Activated CD4-positive, alpha-beta T cell treated with anti-CD3 and anti-CD28 coated beads for 36 hours (primary cell): ENCODE data around the gene MOCOS. TPM values are rescaled to one million over a fixed set of nuclear protein-coding genes. Genes with fewer than 3 reads are reported as not detected.

ENCODE experiments used
- ATAC-seq: fragments of 200-7000 bp; cut with Tn5 transposase; one replicate; pipeline ENCODE4 v1.10.0; 2021; ENCODE audit warnings: mild to moderate bottlenecking, moderate library complexity
- CTCF ChIA-PET: fragments of 350-600 bp; sonication (Branson Sonifier 250); formaldehyde crosslinking; loops from one replicate; lab custom pipeline; 2021; ENCODE audit warnings: antibody characterized with exemption; lab: Charles Lee
- POLR2A ChIA-PET: fragments of 350-600 bp; sonication (Branson Sonifier 250); formaldehyde crosslinking; loops from one replicate; lab custom pipeline; 2021; ENCODE audit warnings: antibody characterized with exemption, inconsistent platforms; lab: Charles Lee
- DNase-seq: peaks from one replicate; pipeline ENCODE4 v3.0.0-alpha.2; 2020
- H3K27ac Mint-ChIP-seq: one replicate; pipeline ENCODE4 v1.8.0; 2021; ENCODE audit warnings: mixed read lengths
- H3K27me3 Mint-ChIP-seq: one replicate; pipeline ENCODE4 v1.8.0; 2021; ENCODE audit warnings: mixed read lengths
- H3K36me3 Mint-ChIP-seq: one replicate; pipeline ENCODE4 v1.8.0; 2021; ENCODE audit warnings: low read depth, mixed read lengths
- H3K4me1 Mint-ChIP-seq: one replicate; pipeline ENCODE4 v1.8.0; 2021; ENCODE audit warnings: mixed read lengths
- H3K4me3 Mint-ChIP-seq: one replicate; pipeline ENCODE4 v1.8.0; 2021; ENCODE audit warnings: mild to moderate bottlenecking, moderate library complexity, mixed read lengths
- H3K9me3 Mint-ChIP-seq: one replicate; pipeline ENCODE4 v1.8.0; 2021; ENCODE audit warnings: low read depth, mixed read lengths
- intact Hi-C, 2 experiments: fragments of 100-400 bp; cut with DNase I in 1 of 2; cut with micrococcal nuclease in 1 of 2; formaldehyde crosslinking; loops; one replicate each; pipeline versions ENCODE4 v1.14.2 to v1.15.1; 2022 to 2024; cut with DNase I, micrococcal nuclease
- total RNA-seq, 2 experiments: library from RNA; stranded (reverse); gene quantifications; one replicate each; pipeline ENCODE4 v1.2.3, GENCODE V29; 2021

The MOCOS gene
- total RNA-seq, 2 experiments from 2014 or later = 0.07 to 0.11 TPM

DNA sequence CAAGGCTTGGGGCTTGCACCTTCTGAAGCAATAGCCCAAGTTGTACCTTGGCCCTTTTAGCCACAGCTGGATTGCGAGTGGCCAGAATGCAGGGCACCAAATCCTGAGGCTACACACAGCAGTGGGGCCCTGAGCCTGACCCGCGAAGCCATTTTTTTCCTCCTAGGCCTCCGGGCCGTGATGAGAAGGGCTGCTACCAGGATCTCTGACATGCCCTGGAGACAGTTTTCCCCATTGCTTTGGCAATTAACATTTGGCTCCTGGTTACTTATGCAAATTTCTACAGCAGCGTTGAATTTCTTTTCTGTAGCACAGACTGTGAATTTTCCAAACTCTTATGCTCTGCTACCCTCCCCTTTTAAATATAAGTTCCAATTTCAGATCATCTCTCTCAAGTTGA is 54.5 kb downstream of the MOCOS start:
- Mint-ChIP-seq H3K36me3 (peaks cover 1% of the 10 kb centered on the region), H3K4me1 (no peaks in the 10 kb centered on the region), H3K4me3 (no peak overlapping the region), H3K27ac (no peak overlapping the region), H3K27me3 (peaks cover 31% of the 10 kb centered on the region), H3K9me3 (peaks cover 12% of the 10 kb centered on the region)
- DNase-seq = no peak
- intact Hi-C loops = no loop called here
- ChIA-PET POLR2A (no interaction called here), CTCF (no interaction called here)
- no peak for ATAC-seq

GRCh38 chr18:36247036-36247435 is 59.7 kb downstream of the MOCOS start:
- H3K36me3 Mint-ChIP-seq = peaks cover 1% of the 10 kb centered on the region
- ChIA-PET POLR2A (interaction anchor here (0.6 kb wide), 1 partner anchor 124 kb away, joined by 3 read pairs; no protein-coding TSS in a partner anchor), CTCF (no interaction called here)
- peaks cover 47% of the 10 kb centered on the region for H3K27me3 Mint-ChIP-seq
- DNase-seq (no peak), ATAC-seq (no peak)
- intact Hi-C loops = no loop called here
- no peak overlapping the region for H3K4me3 Mint-ChIP-seq
- no peaks in the 10 kb centered on the region for H3K4me1 Mint-ChIP-seq
- peaks cover 12% of the 10 kb centered on the region for H3K9me3 Mint-ChIP-seq
- H3K27ac Mint-ChIP-seq = no peak overlapping the region

DNA sequence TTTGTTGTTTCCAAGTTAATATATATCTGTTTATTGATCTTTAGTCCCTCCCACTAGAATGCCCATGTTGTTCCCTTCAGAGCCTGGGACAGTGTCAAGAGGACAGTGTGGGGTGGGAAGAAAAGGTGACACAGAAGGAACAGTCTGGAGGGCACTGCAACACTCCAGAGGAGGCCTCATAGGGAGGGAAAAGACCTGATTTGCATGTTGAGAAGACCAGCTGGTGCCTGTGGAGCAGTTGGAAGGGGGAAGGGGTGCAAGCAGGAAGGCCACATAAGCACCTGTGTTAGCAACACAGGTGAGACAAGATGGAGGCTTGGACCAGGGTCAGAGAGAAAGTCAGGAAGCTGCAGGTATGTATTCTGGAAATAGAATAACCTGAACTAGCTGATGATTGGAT is 62.1 kb downstream of the MOCOS start:
- POLR2A ChIA-PET = no interaction called here
- peaks cover 1% of the 10 kb centered on the region for H3K36me3 Mint-ChIP-seq
- H3K27me3 Mint-ChIP-seq = peaks cover 47% of the 10 kb centered on the region
- H3K4me3 Mint-ChIP-seq = no peak overlapping the region
- no peak for ATAC-seq
- CTCF ChIA-PET = no interaction called here
- intact Hi-C loops = no loop called here
- H3K9me3 Mint-ChIP-seq = peaks cover 12% of the 10 kb centered on the region
- DNase-seq = no peak
- H3K4me1 Mint-ChIP-seq = no peaks in the 10 kb centered on the region
- no peak overlapping the region for H3K27ac Mint-ChIP-seq

GRCh38 chr18:36250827-36251226 is 63.5 kb downstream of the MOCOS start:
- Mint-ChIP-seq H3K4me3 (no peak overlapping the region), H3K27ac (no peak overlapping the region), H3K36me3 (no peaks in the 10 kb centered on the region), H3K9me3 (peaks cover 5% of the 10 kb centered on the region), H3K27me3 (peaks cover 36% of the 10 kb centered on the region), H3K4me1 (no peaks in the 10 kb centered on the region)
- POLR2A ChIA-PET = no interaction called here
- CTCF ChIA-PET = no interaction called here
- DNase-seq (no peak), ATAC-seq (no peak)
- intact Hi-C loops = no loop called here

DNA sequence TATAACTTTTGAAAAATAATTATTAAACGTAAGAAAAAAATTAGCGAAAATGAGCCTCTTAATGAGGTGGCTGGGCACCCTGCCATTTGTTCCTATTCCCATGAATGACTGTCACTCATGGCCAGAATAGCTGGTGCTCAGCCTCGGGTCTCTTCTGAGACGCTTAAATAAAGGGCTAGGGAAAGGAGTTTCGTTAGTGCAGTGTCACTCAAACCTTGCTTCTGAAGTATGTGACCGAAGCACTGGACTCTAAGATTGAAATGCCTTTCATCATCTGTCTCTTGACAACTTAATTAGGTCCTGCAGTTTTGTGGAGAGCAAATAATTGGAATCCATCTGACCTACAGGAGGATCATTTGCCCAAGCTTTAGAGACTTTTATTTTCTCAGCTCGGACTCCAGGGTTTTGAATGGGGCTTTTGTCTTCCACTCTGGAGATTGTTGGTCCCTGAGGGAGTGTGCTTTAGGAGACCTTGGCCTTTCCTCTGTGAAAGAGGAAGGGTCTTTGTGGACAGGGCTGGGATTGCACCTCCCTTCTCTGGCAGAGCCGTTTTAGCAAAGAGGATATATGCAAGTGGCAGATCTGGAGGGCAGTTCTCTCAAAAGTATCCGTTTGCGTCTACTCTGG is 67.9 kb downstream of the MOCOS start:
- no peak for ATAC-seq
- H3K36me3 Mint-ChIP-seq = no peaks in the 10 kb centered on the region
- no peak for DNase-seq
- ChIA-PET POLR2A (no interaction called here), CTCF (no interaction called here)
- H3K27ac Mint-ChIP-seq = no peak overlapping the region
- H3K27me3 Mint-ChIP-seq = peaks cover 23% of the 10 kb centered on the region
- intact Hi-C loops = no loop called here
- no peaks in the 10 kb centered on the region for H3K4me1 Mint-ChIP-seq
- no peaks in the 10 kb centered on the region for H3K9me3 Mint-ChIP-seq
- H3K4me3 Mint-ChIP-seq = no peak overlapping the region

- intact Hi-C loops = no loop called here
- ChIA-PET CTCF (no interaction called here), POLR2A (no interaction called here)
- Mint-ChIP-seq H3K4me1 (no peaks in the 10 kb centered on the region), H3K27ac (no peak overlapping the region), H3K36me3 (no peaks in the 10 kb centered on the region), H3K4me3 (no peak overlapping the region), H3K27me3 (peaks cover 23% of the 10 kb centered on the region), H3K9me3 (no peaks in the 10 kb centered on the region)
- DNase-seq (no peak), ATAC-seq (no peak)
Observed at GRCh38 chr18:36256094-36256493, 68.8 kb downstream of the MOCOS start.

- Mint-ChIP-seq H3K27ac (no peak overlapping the region), H3K4me3 (no peak overlapping the region), H3K36me3 (no peaks in the 10 kb centered on the region), H3K4me1 (no peaks in the 10 kb centered on the region), H3K9me3 (no peaks in the 10 kb centered on the region), H3K27me3 (peaks cover 9% of the 10 kb centered on the region)
- no peak for ATAC-seq
- ChIA-PET POLR2A (no interaction called here), CTCF (no interaction called here)
- intact Hi-C loops = no loop called here
- no peak for DNase-seq
Observed at GRCh38 chr18:36262971-36263370, 75.7 kb downstream of the MOCOS start.

DNA sequence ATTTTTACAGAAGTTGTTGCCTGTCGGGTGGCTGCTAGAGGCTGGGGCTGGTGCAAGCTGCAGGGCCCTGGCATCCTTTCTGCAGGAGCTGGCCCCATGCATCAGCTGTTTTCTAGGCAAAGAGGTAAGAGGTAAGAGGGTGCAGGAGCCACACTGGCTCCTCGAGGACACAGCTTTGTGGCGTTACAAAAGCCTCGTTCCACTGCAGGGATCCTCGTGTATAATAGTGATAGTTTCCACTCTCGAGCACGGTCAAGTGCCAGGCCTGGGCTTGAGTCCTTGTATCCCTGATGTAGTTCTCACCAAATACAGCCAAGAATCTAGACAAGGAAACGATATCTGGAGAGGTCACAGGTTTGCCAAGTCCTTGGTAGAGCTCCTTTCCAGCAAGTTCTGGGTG is 77.0 kb downstream of the MOCOS start:
- CTCF ChIA-PET = interaction anchor here (0.7 to 1.6 kb wide), 3 partner anchors 168 to 291 kb away, joined by 3 to 6 read pairs (median 3); no protein-coding TSS in a partner anchor

GRCh38 chr18:36265015-36265414 is 77.7 kb downstream of the MOCOS start:
- ATAC-seq (no peak), DNase-seq (no peak)
- no peaks in the 10 kb centered on the region for H3K4me1 Mint-ChIP-seq
- POLR2A ChIA-PET = no interaction called here
- no peaks in the 10 kb centered on the region for H3K36me3 Mint-ChIP-seq
- intact Hi-C loops = no loop called here
- no peak overlapping the region for H3K4me3 Mint-ChIP-seq
- no peaks in the 10 kb centered on the region for H3K9me3 Mint-ChIP-seq
- no peak overlapping the region for H3K27ac Mint-ChIP-seq
- CTCF ChIA-PET = interaction anchor here (0.7 to 1.6 kb wide), 3 partner anchors 169 to 291 kb away, joined by 3 to 6 read pairs (median 3); no protein-coding TSS in a partner anchor
- peaks cover 4% of the 10 kb centered on the region for H3K27me3 Mint-ChIP-seq

More for the DNA sequence above, 77.0 kb downstream of the MOCOS start:
- Mint-ChIP-seq H3K9me3 (no peaks in the 10 kb centered on the region), H3K27me3 (peaks cover 6% of the 10 kb centered on the region), H3K4me1 (no peaks in the 10 kb centered on the region), H3K36me3 (no peaks in the 10 kb centered on the region), H3K4me3 (no peak overlapping the region), H3K27ac (no peak overlapping the region)
- DNase-seq = no peak
- POLR2A ChIA-PET = no interaction called here
- ATAC-seq = no peak
- intact Hi-C loops = no loop called here

DNA sequence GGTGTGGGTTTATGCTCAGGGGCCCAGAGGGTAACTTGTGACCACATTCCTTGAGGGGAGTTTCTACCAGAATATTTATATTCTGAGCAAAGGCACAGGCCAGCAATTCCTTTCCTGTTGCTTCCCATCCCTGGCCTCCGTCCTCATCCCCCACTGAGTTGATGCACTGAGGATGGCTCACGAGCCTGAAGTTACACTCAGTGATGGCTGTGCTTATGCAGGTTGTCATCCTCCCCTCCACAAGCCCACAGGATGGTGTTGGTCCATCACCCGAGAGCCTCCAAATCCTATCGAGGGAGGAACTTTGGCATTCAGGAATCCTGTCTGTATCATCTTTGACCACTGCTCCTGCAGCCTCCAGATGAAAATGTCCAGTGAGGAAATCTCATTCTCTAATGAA is 81.9 kb downstream of the MOCOS start:
- H3K27ac Mint-ChIP-seq = no peak overlapping the region
- no peaks in the 10 kb centered on the region for H3K4me1 Mint-ChIP-seq
- ATAC-seq = no peak
- H3K4me3 Mint-ChIP-seq = no peak overlapping the region
- POLR2A ChIA-PET = no interaction called here
- CTCF ChIA-PET = interaction anchor here (0.8 kb wide), 1 partner anchor 169 kb away, joined by 3 read pairs; no protein-coding TSS in a partner anchor
- no peaks in the 10 kb centered on the region for H3K27me3 Mint-ChIP-seq
- H3K36me3 Mint-ChIP-seq = no peaks in the 10 kb centered on the region
- H3K9me3 Mint-ChIP-seq = no peaks in the 10 kb centered on the region
- intact Hi-C loops = no loop called here
- no peak for DNase-seq

DNA sequence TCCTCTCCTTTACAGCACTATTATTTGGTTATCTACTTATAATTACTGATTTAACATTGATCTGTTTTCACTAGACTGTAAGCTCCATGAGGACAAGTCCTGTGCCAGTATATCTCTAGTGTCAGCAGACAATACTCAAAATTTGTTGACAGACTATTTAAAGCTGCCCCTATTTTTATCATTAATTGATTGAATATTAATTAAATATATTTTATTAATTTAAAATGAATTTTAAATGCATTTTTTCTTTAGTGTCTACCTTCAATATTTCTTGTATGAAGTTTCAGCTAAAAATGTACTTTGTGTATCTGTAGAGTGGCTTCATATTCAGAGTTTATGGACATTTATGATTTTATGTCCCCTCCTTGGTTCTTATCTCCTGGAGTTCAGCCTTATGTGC is 83.9 kb downstream of the MOCOS start:
- POLR2A ChIA-PET = no interaction called here
- intact Hi-C loops = no loop called here
- H3K36me3 Mint-ChIP-seq = no peaks in the 10 kb centered on the region
- no peak overlapping the region for H3K27ac Mint-ChIP-seq
- CTCF ChIA-PET = interaction anchor here (1.0 kb wide), 1 partner anchor 9 kb away, joined by 3 read pairs; no protein-coding TSS in a partner anchor
- H3K27me3 Mint-ChIP-seq = peaks cover 5% of the 10 kb centered on the region
- no peak overlapping the region for H3K4me3 Mint-ChIP-seq
- ATAC-seq (no peak), DNase-seq (no peak)
- no peaks in the 10 kb centered on the region for H3K4me1 Mint-ChIP-seq
- no peaks in the 10 kb centered on the region for H3K9me3 Mint-ChIP-seq

DNA sequence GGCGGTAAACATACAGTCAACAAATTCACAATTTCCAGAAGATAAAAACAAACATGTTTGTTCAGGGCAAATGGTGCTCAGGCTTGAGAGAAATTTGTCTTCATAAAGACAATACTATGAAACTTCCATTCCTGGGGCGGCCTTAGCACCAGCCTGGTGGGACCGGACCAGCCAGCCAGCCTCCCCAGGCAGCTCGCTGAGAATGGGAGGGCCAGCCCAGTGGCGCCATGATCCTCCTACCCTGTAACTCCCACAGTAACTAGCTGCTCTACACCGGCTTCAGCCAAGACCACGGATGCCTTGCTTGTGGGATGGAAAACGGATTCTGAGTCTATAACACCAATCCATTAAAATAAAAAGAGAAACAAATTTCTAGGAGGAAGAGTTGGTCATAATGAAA is 86.0 kb downstream of the MOCOS start:
- no peak for DNase-seq
- H3K27me3 Mint-ChIP-seq = peaks cover 8% of the 10 kb centered on the region
- no peak overlapping the region for H3K4me3 Mint-ChIP-seq
- POLR2A ChIA-PET = no interaction called here
- no peaks in the 10 kb centered on the region for H3K36me3 Mint-ChIP-seq
- H3K9me3 Mint-ChIP-seq = no peaks in the 10 kb centered on the region
- intact Hi-C loops = no loop called here
- H3K4me1 Mint-ChIP-seq = no peaks in the 10 kb centered on the region
- CTCF ChIA-PET = interaction anchor here (2.3 kb wide), 1 partner anchor 11 kb away, joined by 6 read pairs; no protein-coding TSS in a partner anchor
- H3K27ac Mint-ChIP-seq = no peak overlapping the region
- ATAC-seq = no peak
